ENCODE measurements around the gene KIAA0319L.

Gene KIAA0319L

GRCh38 chr1:35600593-35600992 lies 43.4 kb upstream of the KIAA0319L start:
- Histone ChIP-seq H3K36me3 (replicated peaks) (peaks cover 31% of the 10 kb centered on the region), H3K27me3 (replicated peaks) (no peaks in the 10 kb centered on the region), H3K27ac (no peak overlapping the region), H3K4me3 (ENCODE audit: low read depth, low read length) (no peak overlapping the region)
- in situ Hi-C loops (cut with HindIII; ENCODE audit: low pct_ligation_motif_present, low sequenced_read_pairs) = no loop called here
- no peak for DNase-seq
- no peak for TF ChIP-seq CTCF (IDR thresholded peaks at IDR 0.05; ENCODE audit: low read depth, low read length, missing control alignments)

- in situ Hi-C loops (cut with HindIII; ENCODE audit: low pct_ligation_motif_present, low sequenced_read_pairs) = no loop called here
- no peak overlapping the region for H3K4me3 ChIP-seq (ENCODE audit: low read depth, low read length)
- TF ChIP-seq CTCF (IDR thresholded peaks at IDR 0.05; ENCODE audit: low read depth, low read length, missing control alignments) = no peak
- no peak overlapping the region for H3K27ac ChIP-seq
- peaks cover 31% of the 10 kb centered on the region for H3K36me3 ChIP-seq (replicated peaks)
- no peak for DNase-seq
- H3K27me3 ChIP-seq (replicated peaks) = no peaks in the 10 kb centered on the region
These were observed 42.2 kb upstream of the KIAA0319L start for GRCh38 chr1:35599411-35599810.

GRCh38 chr1:35598895-35599294 lies 41.7 kb upstream of the KIAA0319L start:
- Histone ChIP-seq H3K27ac (no peak overlapping the region), H3K36me3 (replicated peaks) (peaks cover 31% of the 10 kb centered on the region), H3K27me3 (replicated peaks) (no peaks in the 10 kb centered on the region)

GRCh38 chr1:35597870-35598269 lies 40.7 kb upstream of the KIAA0319L start:
- no peak overlapping the region for H3K27ac ChIP-seq
- TF ChIP-seq CTCF (IDR thresholded peaks at IDR 0.05; ENCODE audit: low read depth, low read length, missing control alignments) = no peak
- peaks cover 23% of the 10 kb centered on the region for H3K36me3 ChIP-seq (replicated peaks)

More at GRCh38 chr1:35598895-35599294, 41.7 kb upstream of the KIAA0319L start:
- in situ Hi-C loops (cut with HindIII; ENCODE audit: low pct_ligation_motif_present, low sequenced_read_pairs) = no loop called here
- TF ChIP-seq CTCF (IDR thresholded peaks at IDR 0.05; ENCODE audit: low read depth, low read length, missing control alignments) = no peak
- DNase-seq = no peak
- H3K4me3 ChIP-seq (ENCODE audit: low read depth, low read length) = no peak overlapping the region

GRCh38 chr1:35595684-35596083 lies 38.5 kb upstream of the KIAA0319L start:
- H3K27me3 ChIP-seq (replicated peaks) = no peaks in the 10 kb centered on the region
- DNase-seq = no peak
- peaks cover 7% of the 10 kb centered on the region for H3K36me3 ChIP-seq (replicated peaks)
- no peak overlapping the region for H3K4me3 ChIP-seq (ENCODE audit: low read depth, low read length)
- in situ Hi-C loops (cut with HindIII; ENCODE audit: low pct_ligation_motif_present, low sequenced_read_pairs) = no loop called here
- no peak for TF ChIP-seq CTCF (IDR thresholded peaks at IDR 0.05; ENCODE audit: low read depth, low read length, missing control alignments)
- no peak overlapping the region for H3K27ac ChIP-seq

More at GRCh38 chr1:35597870-35598269, 40.7 kb upstream of the KIAA0319L start:
- Histone ChIP-seq H3K27me3 (replicated peaks) (no peaks in the 10 kb centered on the region), H3K4me3 (ENCODE audit: low read depth, low read length) (no peak overlapping the region)
- DNase-seq = no peak
- in situ Hi-C loops (cut with HindIII; ENCODE audit: low pct_ligation_motif_present, low sequenced_read_pairs) = no loop called here

- H3K4me3 ChIP-seq (ENCODE audit: low read depth, low read length) = no peak overlapping the region
- in situ Hi-C loops (cut with HindIII; ENCODE audit: low pct_ligation_motif_present, low sequenced_read_pairs) = no loop called here
- peaks cover 4% of the 10 kb centered on the region for H3K36me3 ChIP-seq (replicated peaks)
- no peak overlapping the region for H3K27ac ChIP-seq
- DNase-seq = no peak
- TF ChIP-seq CTCF (IDR thresholded peaks at IDR 0.05; ENCODE audit: low read depth, low read length, missing control alignments) = no peak
- H3K27me3 ChIP-seq (replicated peaks) = no peaks in the 10 kb centered on the region
These were observed 37.0 kb upstream of the KIAA0319L start for GRCh38 chr1:35594005-35594760.

Measured in brain microvascular endothelial cell (primary cell).